ENCODE data around the gene CFAP74. TPM values are rescaled to one million over a fixed set of nuclear protein-coding genes. Genes with fewer than 3 reads are reported as not detected.

Gene CFAP74
- total and polyA plus RNA-seq, 2 of the 13 experiments (the other 11 are each of a cell fraction or from before 2014, with no cell fraction given), result 0.27 to 0.62 TPM

- TF ChIP-seq SKIL (CRISPR knock-in tag; IDR thresholded peaks at IDR 0.05; ENCODE audit: borderline replicate concordance), result peak; percentile 71
- TF ChIP-seq MEIS1 (CRISPR knock-in tag; IDR thresholded peaks at IDR 0.05; ENCODE audit: borderline replicate concordance), result peak; percentile 28; the same call in 1 of the 2 replicates
- TF ChIP-seq, protein P1, sequence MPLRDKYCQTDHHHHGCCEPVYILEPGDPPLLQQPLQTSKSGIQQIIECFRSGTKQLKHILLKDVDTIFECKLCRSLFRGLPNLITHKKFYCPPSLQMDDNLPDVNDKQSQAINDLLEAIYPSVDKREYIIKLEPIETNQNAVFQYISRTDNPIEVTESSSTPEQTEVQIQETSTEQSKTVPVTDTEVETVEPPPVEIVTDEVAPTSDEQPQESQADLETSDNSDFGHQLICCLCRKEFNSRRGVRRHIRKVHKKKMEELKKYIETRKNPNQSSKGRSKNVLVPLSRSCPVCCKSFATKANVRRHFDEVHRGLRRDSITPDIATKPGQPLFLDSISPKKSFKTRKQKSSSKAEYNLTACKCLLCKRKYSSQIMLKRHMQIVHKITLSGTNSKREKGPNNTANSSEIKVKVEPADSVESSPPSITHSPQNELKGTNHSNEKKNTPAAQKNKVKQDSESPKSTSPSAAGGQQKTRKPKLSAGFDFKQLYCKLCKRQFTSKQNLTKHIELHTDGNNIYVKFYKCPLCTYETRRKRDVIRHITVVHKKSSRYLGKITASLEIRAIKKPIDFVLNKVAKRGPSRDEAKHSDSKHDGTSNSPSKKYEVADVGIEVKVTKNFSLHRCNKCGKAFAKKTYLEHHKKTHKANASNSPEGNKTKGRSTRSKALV (CRISPR knock-in tag; IDR thresholded peaks at IDR 0.05), result 0 out of 2 replicates have a peak, but pooled peaks have one; percentile 36
- 0 out of 2 replicates have a peak, but pooled peaks have one; percentile 45 for TF ChIP-seq SP2 (CRISPR knock-in tag; IDR thresholded peaks at IDR 0.05)
- TF ChIP-seq ZNF274 (CRISPR knock-in tag; IDR thresholded peaks at IDR 0.05), result peak; percentile 73; the same call in 1 of the 2 replicates
- 0 out of 2 replicates have a peak, but pooled peaks have one; percentile 48 for TF ChIP-seq ZNF678 (CRISPR knock-in tag; IDR thresholded peaks at IDR 0.05)
- TF ChIP-seq ARNT (IDR thresholded peaks at IDR 0.05), result no peak
- no peak for TF ChIP-seq ZNF333 (CRISPR knock-in tag; IDR thresholded peaks at IDR 0.05; ENCODE audit: borderline replicate concordance)
- TF ChIP-seq ZNF609 (CRISPR knock-in tag; IDR thresholded peaks at IDR 0.05; ENCODE audit: borderline replicate concordance), result 0 out of 2 replicates have a peak, but pooled peaks have one; percentile 38
- 0 out of 2 replicates have a peak, but pooled peaks have one; percentile 33 for TF ChIP-seq DR1 (CRISPR knock-in tag; IDR thresholded peaks at IDR 0.05)
- TF ChIP-seq SPEN (CRISPR knock-in tag; IDR thresholded peaks at IDR 0.05; ENCODE audit: low read depth), result 0 out of 2 replicates have a peak, but pooled peaks have one; percentile 30
- TF ChIP-seq STAT5B (CRISPR knock-in tag; IDR thresholded peaks at IDR 0.05), result no peak
- TF ChIP-seq, protein P2, sequence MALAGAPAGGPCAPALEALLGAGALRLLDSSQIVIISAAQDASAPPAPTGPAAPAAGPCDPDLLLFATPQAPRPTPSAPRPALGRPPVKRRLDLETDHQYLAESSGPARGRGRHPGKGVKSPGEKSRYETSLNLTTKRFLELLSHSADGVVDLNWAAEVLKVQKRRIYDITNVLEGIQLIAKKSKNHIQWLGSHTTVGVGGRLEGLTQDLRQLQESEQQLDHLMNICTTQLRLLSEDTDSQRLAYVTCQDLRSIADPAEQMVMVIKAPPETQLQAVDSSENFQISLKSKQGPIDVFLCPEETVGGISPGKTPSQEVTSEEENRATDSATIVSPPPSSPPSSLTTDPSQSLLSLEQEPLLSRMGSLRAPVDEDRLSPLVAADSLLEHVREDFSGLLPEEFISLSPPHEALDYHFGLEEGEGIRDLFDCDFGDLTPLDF (CRISPR knock-in tag; IDR thresholded peaks at IDR 0.05), result no peak; the same call in 1 of the 2 replicates
- TF ChIP-seq, protein P3, sequence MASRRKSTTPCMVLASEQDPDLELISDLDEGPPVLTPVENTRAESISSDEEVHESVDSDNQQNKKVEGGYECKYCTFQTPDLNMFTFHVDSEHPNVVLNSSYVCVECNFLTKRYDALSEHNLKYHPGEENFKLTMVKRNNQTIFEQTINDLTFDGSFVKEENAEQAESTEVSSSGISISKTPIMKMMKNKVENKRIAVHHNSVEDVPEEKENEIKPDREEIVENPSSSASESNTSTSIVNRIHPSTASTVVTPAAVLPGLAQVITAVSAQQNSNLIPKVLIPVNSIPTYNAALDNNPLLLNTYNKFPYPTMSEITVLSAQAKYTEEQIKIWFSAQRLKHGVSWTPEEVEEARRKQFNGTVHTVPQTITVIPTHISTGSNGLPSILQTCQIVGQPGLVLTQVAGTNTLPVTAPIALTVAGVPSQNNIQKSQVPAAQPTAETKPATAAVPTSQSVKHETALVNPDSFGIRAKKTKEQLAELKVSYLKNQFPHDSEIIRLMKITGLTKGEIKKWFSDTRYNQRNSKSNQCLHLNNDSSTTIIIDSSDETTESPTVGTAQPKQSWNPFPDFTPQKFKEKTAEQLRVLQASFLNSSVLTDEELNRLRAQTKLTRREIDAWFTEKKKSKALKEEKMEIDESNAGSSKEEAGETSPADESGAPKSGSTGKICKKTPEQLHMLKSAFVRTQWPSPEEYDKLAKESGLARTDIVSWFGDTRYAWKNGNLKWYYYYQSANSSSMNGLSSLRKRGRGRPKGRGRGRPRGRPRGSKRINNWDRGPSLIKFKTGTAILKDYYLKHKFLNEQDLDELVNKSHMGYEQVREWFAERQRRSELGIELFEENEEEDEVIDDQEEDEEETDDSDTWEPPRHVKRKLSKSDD (CRISPR knock-in tag; IDR thresholded peaks at IDR 0.05; ENCODE audit: low read depth), result no peak
Observed at GRCh38 chr1:2046953-2047748, 43.6 kb upstream of the CFAP74 start (continued).

Data from HepG2 (cell line).